HepG2 (cell line): ENCODE measurements around the gene UGT1A4. TPM values are rescaled to one million over a fixed set of nuclear protein-coding genes. Genes with fewer than 3 reads are reported as not detected.

Source experiments
- FOXJ3 ChIP-seq: sonication (generic); formaldehyde crosslinking; IDR thresholded peaks from 2 replicates; pipeline ENCODE4 v1.4.0; 2020; ENCODE audit warnings: missing genetic modification reagents, mild to moderate bottlenecking, borderline replicate concordance
- FOXP1 ChIP-seq, 2 experiments: fragments of 450-650 bp in 1 of 2; IDR thresholded peaks; 2 replicates each; pipeline ENCODE4 v1.6.1; 2017 to 2018; ENCODE audit warnings: antibody characterized with exemption in 1 of 2
- GTF2F1 ChIP-seq: fragments of 150-350 bp; IDR thresholded peaks from 2 replicates; pipeline ENCODE4 v1.6.1; 2014; ENCODE audit warnings: low read length
- HOXA7 ChIP-seq: sonication (generic); formaldehyde crosslinking; IDR thresholded peaks from 2 replicates; pipeline ENCODE4 v1.8.1; 2022; ENCODE audit warnings: mild to moderate bottlenecking, missing genetic modification reagents, moderate library complexity
- HOXD1 ChIP-seq: sonication (generic); formaldehyde crosslinking; IDR thresholded peaks from 2 replicates; pipeline ENCODE4 v1.5.0; 2020; ENCODE audit warnings: missing genetic modification reagents
- KDM3A ChIP-seq: IDR thresholded peaks from 2 replicates; pipeline ENCODE4 v1.6.1; 2018; ENCODE audit warnings: low read depth, missing compliant biosample characterization
- KLF15 ChIP-seq: sonication (generic); formaldehyde crosslinking; IDR thresholded peaks from 2 replicates; pipeline ENCODE4 v1.8.1; 2023; ENCODE audit warnings: borderline replicate concordance, mild to moderate bottlenecking, inconsistent platforms, missing genetic modification reagents, mixed read lengths
- KMT2B ChIP-seq: IDR thresholded peaks from 2 replicates; pipeline ENCODE4 v1.6.1; 2016; ENCODE audit warnings: missing genetic modification reagents, missing compliant biosample characterization
- MAFG ChIP-seq: sonication (generic); formaldehyde crosslinking; IDR thresholded peaks from 2 replicates; pipeline ENCODE4 v1.5.1; 2020; ENCODE audit warnings: mild to moderate bottlenecking, missing genetic modification reagents
- NR1H2 ChIP-seq: sonication (generic); formaldehyde crosslinking; IDR thresholded peaks from 2 replicates; pipeline ENCODE4 v1.8.1; 2022; ENCODE audit warnings: low read depth, missing genetic modification reagents, borderline replicate concordance
- RARA ChIP-seq: IDR thresholded peaks from 2 replicates; pipeline ENCODE4 v1.6.1; 2016; ENCODE audit warnings: missing genetic modification reagents, missing compliant biosample characterization
- RFX1 ChIP-seq: fragments of 450-650 bp; IDR thresholded peaks from 2 replicates; pipeline ENCODE4 v1.6.1; 2017
- RFX5 ChIP-seq: IDR thresholded peaks from 2 replicates; pipeline ENCODE4 v1.6.1; 2011; ENCODE audit warnings: low read depth, low read length, improper control_type of control experiment
- SIX1 ChIP-seq: sonication (generic); formaldehyde crosslinking; IDR thresholded peaks from 2 replicates; pipeline ENCODE4 v1.4.0; 2020; ENCODE audit warnings: missing genetic modification reagents, borderline replicate concordance
- UBTF ChIP-seq: sonication (generic); formaldehyde crosslinking; IDR thresholded peaks from 2 replicates; pipeline ENCODE4 v1.4.0; 2020; ENCODE audit warnings: mild to moderate bottlenecking, missing genetic modification reagents
- YY1 ChIP-seq: IDR thresholded peaks from 2 replicates; pipeline ENCODE4 v1.6.1; 2011; ENCODE audit warnings: low read length, low read depth, moderate library complexity, mild to moderate bottlenecking; ENCODE audit not compliant: insufficient read depth, insufficient replicate concordance
- ZFP36L2 ChIP-seq: sonication (generic); formaldehyde crosslinking; IDR thresholded peaks from 2 replicates; pipeline ENCODE4 v1.4.0; 2020; ENCODE audit warnings: missing genetic modification reagents
- ZFX ChIP-seq: sonication (generic); formaldehyde crosslinking; IDR thresholded peaks from 2 replicates; pipeline ENCODE4 v1.4.0; 2020; ENCODE audit warnings: mild to moderate bottlenecking, low read depth, missing genetic modification reagents, moderate library complexity
- ZNF207 ChIP-seq: fragments of 450-650 bp; IDR thresholded peaks from 2 replicates; pipeline ENCODE4 v1.6.1; 2016; ENCODE audit warnings: antibody characterized with exemption, borderline replicate concordance
- ZNF253 ChIP-seq: sonication (generic); formaldehyde crosslinking; IDR thresholded peaks from 2 replicates; pipeline ENCODE4 v1.8.0; 2022; ENCODE audit warnings: mild to moderate bottlenecking, missing genetic modification reagents, borderline replicate concordance
- ZNF496 ChIP-seq: sonication (generic); formaldehyde crosslinking; IDR thresholded peaks from 2 replicates; pipeline ENCODE4 v1.8.1; 2023; ENCODE audit warnings: mild to moderate bottlenecking, moderate library complexity, missing genetic modification reagents; ENCODE audit not compliant: insufficient replicate concordance
- ZNF644 ChIP-seq: IDR thresholded peaks from 2 replicates; pipeline ENCODE4 v1.6.1; 2016; ENCODE audit warnings: low read depth
- ZNF670 ChIP-seq: sonication (generic); formaldehyde crosslinking; IDR thresholded peaks from 2 replicates; pipeline ENCODE4 v1.8.0; 2022; ENCODE audit warnings: mild to moderate bottlenecking, missing genetic modification reagents, borderline replicate concordance
- ZZZ3 ChIP-seq: sonication (generic); formaldehyde crosslinking; IDR thresholded peaks from 2 replicates; pipeline ENCODE4 v1.4.0; 2020; ENCODE audit warnings: missing genetic modification reagents, mild to moderate bottlenecking, borderline replicate concordance
- polyA plus RNA-seq, 8 experiments: library from polyadenylated mRNA; depleted of rRNA in 3 of 8; stranded (reverse) in 7 of 8; unstranded in 1 of 8; fragments of >200 nt; fragmentation: Illumina TruSeq in 4 of 8; extraction: Trizol in 4 of 8; gene quantifications; 2 replicates each; pipeline versions ENCODE4 v1.2.1 to v1.2.3, GENCODE V29; 2011 to 2016; ENCODE audit warnings: low read depth in 4 of 8, missing spikeins in 1 of 8, mixed read lengths in 1 of 8; ENCODE audit not compliant: insufficient read depth in 1 of 8
- total RNA-seq, 5 experiments: library from RNA; depleted of rRNA; stranded (reverse); fragments of >200 nt; fragmentation: Illumina TruSeq; extraction: Trizol; gene quantifications; 2 replicates each; pipeline ENCODE4 v1.2.3, GENCODE V29; 2016; ENCODE audit warnings: low read depth in 1 of 5
- TF ChIP-seq, protein P1 (sequence below): IDR thresholded peaks from 2 replicates; pipeline ENCODE4 v1.6.1; 2016; ENCODE audit warnings: control low read depth
- TF ChIP-seq, protein P2 (sequence below): fragments of 450-650 bp; IDR thresholded peaks from 2 replicates; pipeline ENCODE4 v1.6.1; 2016

The UGT1A4 gene
- total and polyA plus RNA-seq, 2 of the 13 experiments (the other 11 are each of a cell fraction or from before 2014, with no cell fraction given) = not detected

DNA sequence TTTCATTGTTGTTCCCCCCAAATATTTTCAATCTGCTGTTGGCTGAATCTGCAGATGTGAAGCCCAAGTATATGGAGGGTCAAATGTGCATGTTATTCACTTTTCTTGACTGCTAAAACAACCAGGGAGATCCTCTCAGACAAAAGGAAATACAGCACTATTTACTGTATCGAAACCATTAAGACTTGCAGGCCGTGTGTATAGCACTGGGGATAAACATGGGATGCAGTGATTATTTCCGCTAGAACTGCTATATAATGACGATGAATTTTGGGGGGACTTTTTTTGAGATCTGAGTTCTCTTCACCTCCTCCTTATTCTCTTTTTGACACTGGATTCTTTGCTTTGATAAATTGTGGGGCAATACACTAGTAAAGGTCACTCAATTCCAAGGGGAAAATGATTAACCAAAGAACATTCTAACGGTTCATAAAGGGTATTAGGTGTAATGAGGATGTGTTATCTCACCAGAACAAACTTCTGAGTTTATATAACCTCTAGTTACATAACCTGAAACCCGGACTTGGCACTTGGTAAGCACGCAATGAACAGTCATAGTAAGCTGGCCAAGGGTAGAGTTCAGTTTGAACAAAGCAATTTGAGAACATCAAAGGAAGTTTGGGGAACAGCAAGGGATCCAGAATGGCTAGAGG, 38.0 kb downstream of the UGT1A4 start (continued):
- TF ChIP-seq ZNF670 = peak; percentile 82; the same call in 1 of the 2 replicates
- TF ChIP-seq GTF2F1 = no peak
- peak; percentile 64; the same call in 1 of the 2 replicates for TF ChIP-seq KDM3A (CRISPR knock-in tag)
- no peak for TF ChIP-seq RFX1
- TF ChIP-seq ZZZ3 = no peak
- TF ChIP-seq ZFX (CRISPR knock-in tag) = peak; percentile 19; the same call in 1 of the 2 replicates
- peak; percentile 96 for TF ChIP-seq HOXD1 (CRISPR knock-in tag)
- TF ChIP-seq YY1 = no peak
- TF ChIP-seq SIX1 = peak; percentile 99
- no peak for TF ChIP-seq ZNF496
- no peak for TF ChIP-seq ZNF207
- TF ChIP-seq, protein P1, sequence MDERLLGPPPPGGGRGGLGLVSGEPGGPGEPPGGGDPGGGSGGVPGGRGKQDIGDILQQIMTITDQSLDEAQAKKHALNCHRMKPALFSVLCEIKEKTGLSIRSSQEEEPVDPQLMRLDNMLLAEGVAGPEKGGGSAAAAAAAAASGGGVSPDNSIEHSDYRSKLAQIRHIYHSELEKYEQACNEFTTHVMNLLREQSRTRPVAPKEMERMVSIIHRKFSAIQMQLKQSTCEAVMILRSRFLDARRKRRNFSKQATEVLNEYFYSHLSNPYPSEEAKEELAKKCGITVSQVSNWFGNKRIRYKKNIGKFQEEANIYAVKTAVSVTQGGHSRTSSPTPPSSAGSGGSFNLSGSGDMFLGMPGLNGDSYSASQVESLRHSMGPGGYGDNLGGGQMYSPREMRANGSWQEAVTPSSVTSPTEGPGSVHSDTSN (CRISPR knock-in tag) = 0 out of 2 replicates have a peak, but pooled peaks have one; percentile 46
- TF ChIP-seq HOXA7 = 0 out of 2 replicates have a peak, but pooled peaks have one; percentile 68
- TF ChIP-seq ZFP36L2 (CRISPR knock-in tag) = no peak
- TF ChIP-seq ZNF253 (CRISPR knock-in tag) = no peak
- no peak for TF ChIP-seq RFX5
- TF ChIP-seq UBTF (CRISPR knock-in tag) = no peak
- 0 out of 2 replicates have a peak, but pooled peaks have one; percentile 31 for TF ChIP-seq FOXP1 (IDR thresholded peaks at IDR 0.05)
- TF ChIP-seq FOXP1 (CRISPR knock-in tag; IDR thresholded peaks at IDR 0.05) = peak; percentile 94
- no peak for TF ChIP-seq KMT2B (CRISPR knock-in tag)
- TF ChIP-seq KLF15 (CRISPR knock-in tag) = 0 out of 2 replicates have a peak, but pooled peaks have one; percentile 27
- peak; percentile 64; the same call in 1 of the 2 replicates for TF ChIP-seq ZNF644 (CRISPR knock-in tag)
- peak; percentile 96 for TF ChIP-seq FOXJ3
- TF ChIP-seq MAFG (CRISPR knock-in tag) = no peak
- TF ChIP-seq RARA (CRISPR knock-in tag) = peak; percentile 100
- TF ChIP-seq NR1H2 (CRISPR knock-in tag) = no peak
- TF ChIP-seq, protein P2, sequence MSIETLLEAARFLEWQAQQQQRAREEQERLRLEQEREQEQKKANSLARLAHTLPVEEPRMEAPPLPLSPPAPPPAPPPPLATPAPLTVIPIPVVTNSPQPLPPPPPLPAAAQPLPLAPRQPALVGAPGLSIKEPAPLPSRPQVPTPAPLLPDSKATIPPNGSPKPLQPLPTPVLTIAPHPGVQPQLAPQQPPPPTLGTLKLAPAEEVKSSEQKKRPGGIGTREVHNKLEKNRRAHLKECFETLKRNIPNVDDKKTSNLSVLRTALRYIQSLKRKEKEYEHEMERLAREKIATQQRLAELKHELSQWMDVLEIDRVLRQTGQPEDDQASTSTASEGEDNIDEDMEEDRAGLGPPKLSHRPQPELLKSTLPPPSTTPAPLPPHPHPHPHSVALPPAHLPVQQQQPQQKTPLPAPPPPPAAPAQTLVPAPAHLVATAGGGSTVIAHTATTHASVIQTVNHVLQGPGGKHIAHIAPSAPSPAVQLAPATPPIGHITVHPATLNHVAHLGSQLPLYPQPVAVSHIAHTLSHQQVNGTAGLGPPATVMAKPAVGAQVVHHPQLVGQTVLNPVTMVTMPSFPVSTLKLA = no peak
